ENCODE measurements around the gene COL10A1.

DNA sequence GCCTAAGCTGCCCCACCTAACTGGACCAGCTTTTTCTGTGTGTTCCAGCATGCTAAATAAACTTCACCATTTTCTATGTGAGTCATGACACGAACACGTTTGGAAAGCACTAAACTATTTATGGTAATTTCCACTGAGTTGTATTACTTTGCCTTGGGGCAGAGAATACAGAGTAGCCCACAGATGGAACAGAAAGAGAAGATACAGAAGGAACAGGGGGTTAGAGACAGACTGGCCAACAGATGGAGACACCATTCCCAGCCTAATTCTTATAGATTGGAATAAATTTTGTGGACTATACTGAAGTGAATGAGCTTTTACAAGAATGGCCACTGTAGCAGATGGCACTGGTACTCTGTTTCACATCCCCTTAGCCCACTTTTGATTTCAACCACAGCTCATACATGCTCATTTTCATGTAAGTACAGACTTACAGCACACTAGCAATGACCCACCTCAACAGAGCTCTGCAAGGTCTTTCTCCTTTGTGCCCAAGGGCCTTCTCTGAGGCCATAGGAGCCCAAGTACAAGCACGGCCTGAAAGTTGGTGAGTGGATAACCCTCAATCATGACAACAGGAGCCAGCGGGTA, 38.4 kb downstream of the COL10A1 start:
- TF ChIP-seq, protein P1, sequence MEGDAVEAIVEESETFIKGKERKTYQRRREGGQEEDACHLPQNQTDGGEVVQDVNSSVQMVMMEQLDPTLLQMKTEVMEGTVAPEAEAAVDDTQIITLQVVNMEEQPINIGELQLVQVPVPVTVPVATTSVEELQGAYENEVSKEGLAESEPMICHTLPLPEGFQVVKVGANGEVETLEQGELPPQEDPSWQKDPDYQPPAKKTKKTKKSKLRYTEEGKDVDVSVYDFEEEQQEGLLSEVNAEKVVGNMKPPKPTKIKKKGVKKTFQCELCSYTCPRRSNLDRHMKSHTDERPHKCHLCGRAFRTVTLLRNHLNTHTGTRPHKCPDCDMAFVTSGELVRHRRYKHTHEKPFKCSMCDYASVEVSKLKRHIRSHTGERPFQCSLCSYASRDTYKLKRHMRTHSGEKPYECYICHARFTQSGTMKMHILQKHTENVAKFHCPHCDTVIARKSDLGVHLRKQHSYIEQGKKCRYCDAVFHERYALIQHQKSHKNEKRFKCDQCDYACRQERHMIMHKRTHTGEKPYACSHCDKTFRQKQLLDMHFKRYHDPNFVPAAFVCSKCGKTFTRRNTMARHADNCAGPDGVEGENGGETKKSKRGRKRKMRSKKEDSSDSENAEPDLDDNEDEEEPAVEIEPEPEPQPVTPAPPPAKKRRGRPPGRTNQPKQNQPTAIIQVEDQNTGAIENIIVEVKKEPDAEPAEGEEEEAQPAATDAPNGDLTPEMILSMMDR (IDR thresholded peaks at IDR 0.05; ENCODE audit: borderline replicate concordance, extremely low read depth, low read length, poor library complexity, severe bottlenecking): no peak
- TF ChIP-seq EZH2 (IDR thresholded peaks at IDR 0.05; ENCODE audit: borderline replicate concordance, low read depth, low read length, severe bottlenecking): no peak
